ENCODE measurements around the gene CDHR2.

DNA sequence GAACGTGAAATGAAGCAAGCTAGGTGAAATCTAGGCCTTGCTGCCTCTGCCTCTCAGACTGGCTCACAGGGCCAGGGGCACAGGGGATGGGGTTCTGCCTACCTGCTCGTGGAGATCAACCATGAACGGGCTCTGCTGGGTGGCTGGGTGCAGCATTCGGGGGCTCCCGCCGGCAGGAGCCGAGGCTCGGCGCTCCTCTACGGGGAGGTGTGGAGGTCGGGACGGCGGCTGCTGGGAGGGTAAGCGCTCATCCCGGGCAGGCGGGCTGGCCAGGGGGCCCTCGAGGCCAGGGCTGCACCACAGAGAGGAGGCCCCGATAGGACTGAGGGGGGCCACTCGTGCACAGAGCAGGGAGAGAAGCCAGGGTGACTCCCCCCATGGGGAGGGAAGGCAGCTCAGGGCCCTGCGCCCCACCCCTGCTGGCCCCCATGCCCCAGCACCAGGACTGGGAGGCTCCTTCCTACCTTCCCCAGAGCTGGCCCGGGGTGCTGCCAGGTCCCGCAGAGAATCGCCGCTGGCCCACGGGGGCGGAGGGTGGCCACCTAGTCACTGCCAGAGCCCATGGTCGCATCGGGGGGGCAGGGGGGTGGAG lies 17.1 kb upstream of the CDHR2 start:
- TF ChIP-seq POLR2A (IDR thresholded peaks at IDR 0.05; ENCODE audit: low read depth, low read length) = no peak
- TF ChIP-seq POLR2AphosphoS5 (IDR thresholded peaks at IDR 0.05; ENCODE audit: low read depth, low read length) = no peak
- no peak for TF ChIP-seq TAF1 (IDR thresholded peaks at IDR 0.05; ENCODE audit: low read depth, low read length)
- TF ChIP-seq POU2F2 (IDR thresholded peaks at IDR 0.05; ENCODE audit: low read depth, low read length) = no peak
- TF ChIP-seq SPI1 (IDR thresholded peaks at IDR 0.05; ENCODE audit: low read depth, low read length) = no peak

All from GM12891 (cell line).